22Rv1 (cell line): ENCODE results near the gene PHF13.

ENCODE experiments used
- ZFX ChIP-seq: fragments of 450-650 bp; IDR thresholded peaks from 2 replicates; pipeline ENCODE4 v1.6.1; 2017; ENCODE audit warnings: antibody characterized with exemption, borderline replicate concordance
- TF ChIP-seq, protein P1 (sequence below): fragments of 450-650 bp; IDR thresholded peaks from 2 replicates; pipeline ENCODE4 v1.5.1; 2017; ENCODE audit warnings: mild to moderate bottlenecking

DNA sequence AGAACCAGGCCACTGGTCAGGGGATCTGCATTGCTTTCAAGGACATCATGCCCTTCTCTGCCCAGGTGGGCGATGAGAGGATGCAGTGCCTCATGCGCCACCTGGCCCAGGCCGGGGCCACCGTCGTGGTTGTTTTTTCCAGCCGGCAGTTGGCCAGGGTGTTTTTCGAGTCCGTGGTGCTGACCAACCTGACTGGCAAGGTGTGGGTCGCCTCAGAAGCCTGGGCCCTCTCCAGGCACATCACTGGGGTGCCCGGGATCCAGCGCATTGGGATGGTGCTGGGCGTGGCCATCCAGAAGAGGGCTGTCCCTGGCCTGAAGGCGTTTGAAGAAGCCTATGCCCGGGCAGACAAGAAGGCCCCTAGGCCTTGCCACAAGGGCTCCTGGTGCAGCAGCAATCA lies 38.7 kb upstream of the PHF13 start:
- TF ChIP-seq, protein P1, sequence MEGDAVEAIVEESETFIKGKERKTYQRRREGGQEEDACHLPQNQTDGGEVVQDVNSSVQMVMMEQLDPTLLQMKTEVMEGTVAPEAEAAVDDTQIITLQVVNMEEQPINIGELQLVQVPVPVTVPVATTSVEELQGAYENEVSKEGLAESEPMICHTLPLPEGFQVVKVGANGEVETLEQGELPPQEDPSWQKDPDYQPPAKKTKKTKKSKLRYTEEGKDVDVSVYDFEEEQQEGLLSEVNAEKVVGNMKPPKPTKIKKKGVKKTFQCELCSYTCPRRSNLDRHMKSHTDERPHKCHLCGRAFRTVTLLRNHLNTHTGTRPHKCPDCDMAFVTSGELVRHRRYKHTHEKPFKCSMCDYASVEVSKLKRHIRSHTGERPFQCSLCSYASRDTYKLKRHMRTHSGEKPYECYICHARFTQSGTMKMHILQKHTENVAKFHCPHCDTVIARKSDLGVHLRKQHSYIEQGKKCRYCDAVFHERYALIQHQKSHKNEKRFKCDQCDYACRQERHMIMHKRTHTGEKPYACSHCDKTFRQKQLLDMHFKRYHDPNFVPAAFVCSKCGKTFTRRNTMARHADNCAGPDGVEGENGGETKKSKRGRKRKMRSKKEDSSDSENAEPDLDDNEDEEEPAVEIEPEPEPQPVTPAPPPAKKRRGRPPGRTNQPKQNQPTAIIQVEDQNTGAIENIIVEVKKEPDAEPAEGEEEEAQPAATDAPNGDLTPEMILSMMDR, result no peak
- no peak for TF ChIP-seq ZFX
